ENCODE measurements around the gene ZBTB25.

Gene ZBTB25

DNA sequence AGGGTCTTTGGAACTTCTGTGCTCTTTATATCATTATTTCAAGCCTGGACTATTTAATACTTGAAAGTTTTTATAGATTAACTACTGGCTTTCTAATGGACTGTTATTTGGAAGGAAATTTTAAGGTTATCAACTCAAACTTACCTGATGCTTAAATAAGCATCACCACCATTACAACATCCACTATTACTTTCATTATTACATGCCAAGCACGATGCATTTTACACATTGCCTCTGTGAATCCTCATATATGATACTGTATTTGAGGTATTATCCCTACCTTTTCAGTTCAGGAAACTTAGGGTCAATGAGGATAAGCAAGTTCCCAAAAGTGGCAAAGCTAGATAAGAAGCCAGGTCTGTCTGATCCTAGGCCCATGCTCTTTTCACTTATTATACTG is 13.3 kb upstream of the ZBTB25 start:
- DNase-seq (ENCODE audit: low spot score): no peak

DNA sequence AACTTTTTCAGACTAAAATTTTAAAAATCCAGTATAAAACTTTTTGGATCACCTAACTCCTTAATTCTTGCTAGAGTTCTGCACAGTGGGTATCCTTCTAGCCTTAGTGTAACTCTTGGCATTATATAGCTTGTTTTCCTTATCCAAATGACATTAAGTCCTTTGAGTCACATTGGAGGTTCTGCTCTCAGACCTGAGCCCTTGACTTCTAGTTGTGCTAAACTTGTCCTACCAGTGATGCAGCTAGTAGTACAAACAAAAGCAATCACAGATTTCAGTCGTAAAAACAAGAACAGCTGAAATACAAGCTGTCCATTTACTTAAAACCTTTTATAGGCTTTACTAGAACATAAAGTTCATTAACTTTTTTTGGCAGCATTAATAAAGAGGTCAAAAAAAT is 11.4 kb upstream of the ZBTB25 start:
- DNase-seq (ENCODE audit: low spot score): no peak

GRCh38 chr14:64513271-64513670 is 9.6 kb upstream of the ZBTB25 start:
- no peak for DNase-seq (ENCODE audit: low spot score)

- peak; percentile 82 for DNase-seq (ENCODE audit: low spot score)
These were observed 7.4 kb upstream of the ZBTB25 start for GRCh38 chr14:64510825-64511671.

- no peak for DNase-seq (ENCODE audit: low spot score)
These were observed 5.4 kb upstream of the ZBTB25 start for GRCh38 chr14:64509036-64509435.

DNA sequence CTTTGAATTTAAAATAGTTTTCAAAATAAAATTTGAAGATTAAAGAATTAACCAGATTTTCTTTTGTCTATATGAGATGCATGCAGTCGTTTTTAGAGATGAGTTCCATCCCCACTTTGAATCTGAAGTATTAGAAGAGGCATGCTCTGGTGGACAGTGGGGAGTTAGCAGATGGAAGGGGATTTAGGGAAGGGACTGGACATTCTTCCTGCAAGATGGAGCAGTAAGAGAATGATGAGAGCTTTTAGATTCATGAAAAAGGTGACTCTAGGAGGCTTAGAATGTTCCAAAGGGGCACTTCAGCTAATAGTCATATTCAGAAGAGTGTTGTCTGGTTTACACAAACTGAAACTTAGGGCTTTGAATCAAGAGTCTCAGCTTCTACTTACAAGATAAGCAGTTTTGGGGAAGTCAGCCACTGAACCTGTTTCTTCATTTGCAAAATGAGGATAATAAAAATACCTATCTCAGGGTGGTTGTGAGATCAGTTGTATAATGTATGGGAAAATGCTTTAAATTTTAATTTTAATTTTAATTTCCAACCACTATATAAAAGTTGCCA is 4.7 kb upstream of the ZBTB25 start:
- no peak for DNase-seq (ENCODE audit: low spot score)

- no peak for DNase-seq (ENCODE audit: low spot score)
These were observed 3.9 kb upstream of the ZBTB25 start for GRCh38 chr14:64507376-64508156.

DNA sequence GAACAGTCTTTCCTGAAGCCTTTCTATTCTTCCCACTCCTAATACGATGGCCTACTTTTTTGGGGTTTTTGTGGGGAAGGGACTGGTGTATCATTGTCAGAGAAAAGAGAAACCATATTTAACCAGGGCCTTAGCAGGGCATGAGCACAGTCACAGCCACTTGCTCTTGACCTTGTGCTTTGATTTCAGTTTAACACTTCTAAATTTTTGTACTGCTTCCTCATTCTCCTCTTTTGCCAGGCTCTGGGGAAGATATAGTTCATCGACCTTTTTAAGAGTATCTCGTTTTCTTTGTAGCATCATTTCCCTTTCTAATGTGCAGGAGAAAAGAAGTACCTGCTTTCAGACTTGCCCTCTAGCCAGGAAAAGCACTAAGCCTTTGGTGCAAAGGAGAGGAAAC is 3.1 kb upstream of the ZBTB25 start:
- no peak for DNase-seq (ENCODE audit: low spot score)

DNA sequence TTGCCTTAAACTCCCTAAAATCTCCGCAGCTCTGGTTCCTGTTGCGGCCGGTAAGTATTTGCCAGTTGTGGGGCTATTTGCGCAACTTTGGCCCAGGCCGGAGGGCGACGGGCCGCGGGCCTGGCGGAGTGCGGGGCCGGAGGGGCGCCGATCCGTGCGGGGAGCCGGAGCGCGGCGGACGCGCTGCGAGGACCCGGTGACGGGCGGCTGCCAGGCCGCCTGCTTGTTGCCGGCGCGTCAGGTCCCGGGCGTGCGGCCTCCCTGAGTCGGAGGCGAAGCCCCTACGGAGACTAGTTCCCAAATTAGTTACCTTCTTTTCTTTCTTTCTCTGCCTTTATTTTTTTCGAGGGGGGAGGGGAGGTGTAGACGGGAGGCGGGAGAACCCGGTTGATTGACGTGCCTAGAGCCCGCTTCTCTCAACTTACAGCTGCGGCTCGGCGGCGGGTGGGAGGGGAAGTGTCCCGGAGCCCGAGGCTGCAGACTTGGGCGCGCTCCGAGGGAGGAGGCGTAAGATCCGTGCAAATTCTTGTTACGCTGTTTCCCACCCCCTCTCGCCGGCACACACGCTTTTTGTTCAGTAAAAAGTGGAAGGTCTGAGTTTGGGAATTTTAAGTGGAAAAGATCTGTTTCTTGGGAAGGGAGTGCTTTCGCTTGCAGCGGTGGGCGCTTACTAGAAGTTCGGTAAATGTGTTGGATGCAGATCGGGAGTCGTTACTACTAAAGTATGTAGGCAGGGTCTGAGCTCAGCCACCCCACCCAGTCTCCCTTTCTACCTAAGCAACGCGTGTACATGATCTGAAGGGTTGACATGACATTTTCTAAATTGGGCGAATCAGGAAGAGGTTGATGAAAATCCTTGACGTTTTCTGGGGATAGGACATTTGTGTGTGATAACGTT is 1.5 kb upstream of the ZBTB25 start:
- DNase-seq (ENCODE audit: low spot score): peak; percentile 78

DNA sequence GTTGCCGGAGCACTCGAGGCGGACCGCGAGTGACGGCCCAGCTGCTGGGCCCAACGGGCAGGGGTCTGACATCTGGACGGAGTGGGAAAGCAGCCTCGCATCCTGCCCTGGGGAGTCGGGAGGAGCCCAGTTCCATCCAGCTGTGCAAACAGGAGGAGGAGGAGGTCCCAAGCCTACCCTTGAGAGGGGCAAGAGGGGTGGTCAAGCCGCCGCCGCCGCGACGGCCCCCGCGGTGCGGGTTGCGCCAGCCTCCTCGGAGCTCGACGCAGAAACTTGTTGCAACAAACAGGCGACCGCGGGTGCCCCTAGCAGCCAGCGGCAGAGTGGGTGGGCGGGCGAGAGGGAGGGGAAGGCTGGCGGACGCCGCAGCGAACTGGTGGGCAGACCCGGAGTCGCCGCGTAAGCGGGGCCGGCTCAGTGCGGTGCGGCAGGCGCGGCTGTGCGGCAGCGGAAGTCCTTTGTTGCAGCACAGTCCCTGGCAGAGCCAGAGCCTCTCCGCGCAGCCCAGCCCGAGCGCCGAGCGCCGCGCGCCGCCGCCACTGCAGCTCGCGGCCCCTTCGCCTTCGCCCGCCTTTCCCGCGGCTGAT is 765 bp upstream of the ZBTB25 start, which contains the start of gene ZBTB1:
TSS of gene ZBTB1 (plus strand) at position 461 of the 587 bp plus-strand sequence. CDS start 16,735 bp downstream, outside the sequence.
- DNase-seq (ENCODE audit: low spot score): peak; percentile 56

- peak; percentile 36 for DNase-seq (ENCODE audit: low spot score)
These were observed 678 bp downstream of the ZBTB25 start for GRCh38 chr14:64502887-64503433.

DNA sequence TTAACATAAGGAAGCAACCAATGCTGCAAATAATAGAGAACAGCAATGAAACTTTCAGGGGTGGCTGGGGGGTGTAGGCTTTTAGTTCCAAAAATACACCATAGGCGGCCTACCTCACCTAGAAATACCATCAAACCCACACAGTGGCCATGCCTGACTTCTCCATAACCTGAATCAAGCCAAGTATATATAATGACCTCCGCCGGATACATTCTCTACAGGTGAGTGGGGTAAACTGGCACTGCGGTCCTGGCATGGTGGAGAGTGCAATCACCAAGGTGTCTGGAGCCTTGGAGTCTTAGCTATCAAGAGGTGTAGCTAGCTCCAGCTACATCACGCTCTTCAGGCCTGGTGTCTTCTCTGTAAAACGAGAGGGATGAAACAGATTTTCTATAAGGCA is 1.2 kb downstream of the ZBTB25 start:
- DNase-seq (ENCODE audit: low spot score): no peak

- DNase-seq (ENCODE audit: low spot score): no peak
These were observed 2.0 kb downstream of the ZBTB25 start for GRCh38 chr14:64501411-64502171.

GRCh38 chr14:64500088-64500487 is 3.5 kb downstream of the ZBTB25 start:
- DNase-seq (ENCODE audit: low spot score): no peak

GRCh38 chr14:64496764-64497163 is 6.9 kb downstream of the ZBTB25 start:
- DNase-seq (ENCODE audit: low spot score): no peak

DNA sequence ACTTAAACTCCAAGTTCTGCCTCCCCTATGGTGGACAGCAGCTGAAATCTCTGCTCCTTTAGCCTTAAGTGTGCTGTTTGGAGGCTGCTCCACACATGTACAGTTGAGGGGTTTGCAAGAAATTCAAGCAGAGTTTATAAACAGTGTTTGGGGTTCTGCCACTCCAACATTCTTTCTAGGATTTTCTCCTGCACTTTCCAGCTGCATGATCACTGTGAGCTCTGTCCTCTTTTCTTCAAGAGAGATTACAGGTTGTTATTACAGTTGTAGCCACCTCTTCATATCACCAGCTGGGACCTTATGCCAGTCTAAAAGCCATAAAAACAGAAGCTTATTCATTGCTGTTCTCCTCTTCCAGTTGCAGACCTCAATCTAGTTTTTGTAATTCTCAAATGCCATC is 8.4 kb downstream of the ZBTB25 start:
- no peak for DNase-seq (ENCODE audit: low spot score)

DNA sequence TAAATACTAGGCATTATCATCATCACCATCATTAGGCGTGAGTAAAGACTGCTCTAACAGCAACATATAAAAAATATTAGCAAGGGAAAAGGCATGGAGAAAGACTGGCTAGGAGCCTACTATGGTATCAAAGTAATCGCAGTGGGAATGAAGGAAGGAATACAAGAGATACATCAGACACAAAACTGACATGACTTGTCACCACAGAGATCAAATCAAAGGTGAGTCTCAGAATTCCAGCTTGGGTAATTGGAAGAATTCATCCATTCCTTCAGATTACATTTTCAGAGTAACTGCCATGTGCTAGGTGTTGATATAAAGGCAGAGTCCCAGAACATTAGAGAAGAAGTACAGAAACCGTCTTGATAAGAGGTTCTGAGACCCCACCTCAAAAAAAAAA is 10.2 kb downstream of the ZBTB25 start:
- DNase-seq (ENCODE audit: low spot score): no peak

DNA sequence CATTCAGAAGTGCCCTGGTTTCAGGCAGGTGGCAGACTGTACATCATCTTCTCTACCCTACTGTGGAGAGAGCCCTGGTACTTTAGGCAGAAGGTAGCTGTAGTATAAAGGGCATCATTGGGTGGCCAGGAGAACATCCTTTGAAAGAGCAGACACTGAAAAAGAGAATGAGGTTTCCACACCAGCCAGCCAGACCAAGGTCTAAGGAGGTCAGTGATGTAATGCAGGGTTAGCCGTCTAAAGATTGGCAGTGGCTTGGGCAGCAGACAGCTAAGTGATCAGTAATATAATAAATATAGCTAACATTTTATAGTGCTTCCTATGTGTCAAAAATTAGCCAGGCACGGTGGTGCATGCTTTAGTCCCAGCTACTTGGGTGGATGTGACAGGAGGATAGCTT is 12.0 kb downstream of the ZBTB25 start:
- no peak for DNase-seq (ENCODE audit: low spot score)

DNA sequence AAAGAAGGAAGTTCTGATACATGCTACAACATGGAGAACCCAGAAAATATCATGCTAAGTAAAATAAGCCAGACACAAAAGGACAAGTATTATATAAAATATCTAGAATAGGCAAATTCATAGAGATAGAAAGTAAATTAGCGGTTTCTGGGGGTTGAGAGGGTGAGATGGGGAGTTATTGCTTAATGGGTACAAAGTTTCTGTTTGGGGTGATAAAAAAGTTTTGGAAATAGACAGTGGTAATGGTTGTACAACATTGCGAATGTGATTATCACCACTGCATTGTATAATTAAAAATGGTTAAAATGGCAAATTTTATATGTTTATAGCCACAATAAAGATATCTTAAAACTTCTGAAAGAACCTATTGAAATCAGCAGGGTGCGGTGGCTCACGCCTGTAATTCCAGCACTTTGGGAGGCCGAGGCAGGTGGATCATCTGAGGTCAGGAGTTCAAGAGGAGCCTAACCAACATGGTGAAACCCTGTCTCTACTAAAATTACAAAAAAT is 15.0 kb downstream of the ZBTB25 start:
- DNase-seq (ENCODE audit: low spot score): no peak

DNA sequence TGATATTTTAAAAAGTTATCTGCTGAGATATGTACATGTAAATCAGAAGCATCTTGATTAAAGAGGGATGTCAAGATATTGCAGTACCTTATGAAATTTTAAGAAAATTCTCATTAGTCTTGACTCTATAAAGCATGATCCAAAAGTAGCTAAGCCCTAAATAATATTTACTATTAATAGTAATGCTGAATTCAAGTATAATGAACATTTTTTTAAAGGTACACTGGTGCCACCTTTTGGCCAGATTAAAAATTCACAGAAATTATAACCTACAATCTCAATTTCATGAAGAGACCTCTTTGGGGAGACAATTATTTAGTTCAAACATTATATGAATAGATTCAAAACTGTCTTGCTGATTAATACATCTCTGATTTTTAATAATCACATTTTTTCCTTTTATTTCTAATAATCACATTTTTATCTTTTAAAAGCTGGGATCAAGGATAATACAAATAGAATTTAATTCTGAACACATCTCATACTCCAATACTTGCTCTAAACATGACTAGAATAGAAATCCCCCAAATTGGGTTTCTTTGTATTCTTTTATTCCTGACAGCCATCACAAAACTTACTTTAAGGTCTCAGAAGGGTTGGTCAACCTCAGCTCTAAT is 24.9 kb downstream of the ZBTB25 start:
- DNase-seq (ENCODE audit: low spot score): peak; percentile 57
